Measurements from ENCODE around the gene C3orf20. TPM values are rescaled to one million over a fixed set of nuclear protein-coding genes. Genes with fewer than 3 reads are reported as not detected.

The C3orf20 gene
- total and polyA plus RNA-seq, 2 of the 13 experiments (the other 11 are each of a cell fraction or from before 2014, with no cell fraction given): 0.03 to 0.04 TPM

- no peak for ATAC-seq
- POLR2A ChIA-PET: no interaction called here
Observed at GRCh38 chr3:14789640-14790285, 114.8 kb downstream of the C3orf20 start.

GRCh38 chr3:14791343-14791945 lies 116.5 kb downstream of the C3orf20 start:
- no peak overlapping the region for H2AFZ ChIP-seq (ENCODE audit: low read length)
- 16% methylated on average over 9 of the region's 15 CpGs for WGBS (ENCODE audit: low lambda C conversion rate)
- no peak for TF ChIP-seq ZFP36L2 (CRISPR knock-in tag; IDR thresholded peaks at IDR 0.05)
- no peak for TF ChIP-seq LCORL (IDR thresholded peaks at IDR 0.05)
- TF ChIP-seq LCORL (CRISPR knock-in tag; IDR thresholded peaks at IDR 0.05): 0 out of 2 replicates have a peak, but pooled peaks have one; percentile 31
- TF ChIP-seq KDM2A (CRISPR knock-in tag; IDR thresholded peaks at IDR 0.05; ENCODE audit: borderline replicate concordance, low read depth): peak; percentile 50
- TF ChIP-seq ZNF616 (CRISPR knock-in tag; IDR thresholded peaks at IDR 0.05; ENCODE audit: low read depth): no peak
- TF ChIP-seq CTCF (CRISPR knock-in tag; IDR thresholded peaks at IDR 0.05): peak; percentile 96
- 0 out of 2 replicates have a peak, but pooled peaks have one; percentile 29 for TF ChIP-seq HNF1B (CRISPR knock-in tag; IDR thresholded peaks at IDR 0.05)
- no peak for TF ChIP-seq ESRRA (CRISPR knock-in tag; IDR thresholded peaks at IDR 0.05; ENCODE audit: low read depth)

More at GRCh38 chr3:14789640-14790285, 114.8 kb downstream of the C3orf20 start:
- 28% methylated on average over 9 of the region's 10 CpGs for WGBS (ENCODE audit: low lambda C conversion rate)
- H3K79me2 ChIP-seq (ENCODE audit: insufficient read depth, low read length): no peaks in the 10 kb centered on the region
- intact Hi-C loops (cut with micrococcal nuclease; ENCODE audit: unreplicated experiment) (no loop called here), in situ Hi-C loops (cut with HindIII; ENCODE audit: extremely low pct_ligation_motif_present, low pct_unique_long_range_greater_than_20kb) (loop anchor here (5.0 kb wide), 1 partner anchor 133 kb away; no protein-coding TSS in a partner anchor)
- no TSS peak for BruUV-seq (replicated peaks)
- H3K4me1 ChIP-seq (ENCODE audit: insufficient read depth, low read length): peaks cover 17% of the 10 kb centered on the region
- H4K20me1 ChIP-seq (ENCODE audit: insufficient read depth, low read length): no peaks in the 10 kb centered on the region
- no peak overlapping the region for H3K9ac ChIP-seq (ENCODE audit: insufficient read depth, low read depth, low read length)
- H3K4me2 ChIP-seq (ENCODE audit: low read depth, low read length): no peak overlapping the region
- peaks cover 0 to 6% of the 10 kb centered on the region in 2 experiments; a peak in 2 of 5 replicates for H3K27me3 ChIP-seq (ENCODE audit: control insufficient read depth in 1 of 2, insufficient read depth in 2 of 2, low read length in 2 of 2)
- DNase-seq (ENCODE audit: low spot score): no peak
- no peak overlapping the region for H2AFZ ChIP-seq (ENCODE audit: low read length)
- TF ChIP-seq CENPBD1 (CRISPR knock-in tag; IDR thresholded peaks at IDR 0.05; ENCODE audit: borderline replicate concordance, low read depth) (no peak), CREB1 (IDR thresholded peaks at IDR 0.05) (peak; percentile 84), CREB1 (CRISPR knock-in tag; IDR thresholded peaks at IDR 0.05) (no peak), TOPORS (CRISPR knock-in tag; IDR thresholded peaks at IDR 0.05) (no peak), ZNF790 (CRISPR knock-in tag; IDR thresholded peaks at IDR 0.05; ENCODE audit: borderline replicate concordance) (no peak), ATF7 (IDR thresholded peaks at IDR 0.05) (peak; percentile 97), ATF7 (CRISPR knock-in tag; IDR thresholded peaks at IDR 0.05) (no peak), REPIN1 (CRISPR knock-in tag; IDR thresholded peaks at IDR 0.05; ENCODE audit: borderline replicate concordance, low read depth) (no peak)
- FAIRE-seq: no peak
- H3K4me3 ChIP-seq (replicated peaks in 1 of 3; ENCODE audit: insufficient read depth in 1 of 3, low read depth in 2 of 3, low read length in 3 of 3): no peak overlapping the region
- no peaks in the 10 kb centered on the region for H3K9me3 ChIP-seq (ENCODE audit: low read length)
- CTCF ChIA-PET (ENCODE audit: low intra/inter-chr PET ratio, low total read pairs): interaction anchor here (3.8 kb wide), 1 partner anchor 131 kb away, joined by 31 read pairs; no protein-coding TSS in a partner anchor
- H3K36me3 ChIP-seq (replicated peaks in 1 of 2; ENCODE audit: control insufficient read depth in 1 of 2, insufficient read depth in 2 of 2, low read length in 2 of 2): no peaks in the 10 kb centered on the region
- no peak overlapping the region for H3K27ac ChIP-seq (ENCODE audit: extremely low read length, insufficient read depth, low read length)

More at GRCh38 chr3:14791343-14791945, 116.5 kb downstream of the C3orf20 start:
- Histone ChIP-seq H3K9ac (ENCODE audit: insufficient read depth, low read depth, low read length) (no peak overlapping the region), H3K4me3 (replicated peaks in 1 of 3; ENCODE audit: insufficient read depth in 1 of 3, low read depth in 2 of 3, low read length in 3 of 3) (no peak overlapping the region), H3K4me1 (ENCODE audit: insufficient read depth, low read length) (peaks cover 14% of the 10 kb centered on the region), H3K27ac (ENCODE audit: extremely low read length, insufficient read depth, low read length) (no peak overlapping the region), H3K79me2 (ENCODE audit: insufficient read depth, low read length) (no peaks in the 10 kb centered on the region), H4K20me1 (ENCODE audit: insufficient read depth, low read length) (no peaks in the 10 kb centered on the region), H3K36me3 (replicated peaks in 1 of 2; ENCODE audit: control insufficient read depth in 1 of 2, insufficient read depth in 2 of 2, low read length in 2 of 2) (no peaks in the 10 kb centered on the region), H3K9me3 (ENCODE audit: low read length) (no peaks in the 10 kb centered on the region), H3K27me3 (ENCODE audit: control insufficient read depth in 1 of 2, insufficient read depth in 2 of 2, low read length in 2 of 2) (peaks cover 0 to 6% of the 10 kb centered on the region in 2 experiments; a peak in 2 of 5 replicates), H3K4me2 (ENCODE audit: low read depth, low read length) (no peak overlapping the region)
- in situ Hi-C loops (cut with HindIII; ENCODE audit: extremely low pct_ligation_motif_present, low pct_unique_long_range_greater_than_20kb) (no loop called here), intact Hi-C loops (cut with micrococcal nuclease; ENCODE audit: unreplicated experiment) (loop anchor here (1.0 kb wide), 2 partner anchors 72 to 130 kb away; no protein-coding TSS in a partner anchor)
- ChIA-PET POLR2A (no interaction called here), CTCF (ENCODE audit: low intra/inter-chr PET ratio, low total read pairs) (interaction anchor here (3.8 kb wide), 1 partner anchor 129 kb away, joined by 31 read pairs; no protein-coding TSS in a partner anchor)
- ATAC-seq: peak; percentile 88
- no TSS peak for BruUV-seq (replicated peaks)
- FAIRE-seq: peak; percentile 59
- peak; percentile 46 for DNase-seq (ENCODE audit: low spot score)

Data from HepG2 (cell line).